ENCODE results near the gene BEGAIN. TPM values are rescaled to one million over a fixed set of nuclear protein-coding genes. Genes with fewer than 3 reads are reported as not detected.

Gene BEGAIN
- total and polyA plus RNA-seq, 9 of the 15 experiments (the other 6 are each of a cell fraction or from before 2014, with no cell fraction given) = 0.07 to 0.68 (median 0.55) TPM; not detected in 3

- POLR2A ChIA-PET = interaction anchor here (0.6 kb wide), 1 partner anchor 227 kb away, joined by 3 read pairs; no protein-coding TSS in a partner anchor
- no peak for FAIRE-seq
- Histone ChIP-seq H3K9me3 (replicated peaks; ENCODE audit: control insufficient read depth, insufficient read depth, low read depth, low read length) (no peaks in the 10 kb centered on the region), H3K9ac (ENCODE audit: insufficient read depth in 1 of 2, low read depth in 2 of 2, low read length in 2 of 2) (no peak overlapping the region), H3K9me1 (ENCODE audit: control insufficient read depth, insufficient read depth, low read length) (no peaks in the 10 kb centered on the region), H2AFZ (ENCODE audit: low read depth, low read length) (no peak overlapping the region), H3K4me3 (no peak overlapping the region), H3K27me3 (ENCODE audit: control insufficient read depth in 2 of 2, insufficient read depth in 2 of 2, low read length in 2 of 2) (peaks cover 14 to 43% of the 10 kb centered on the region in 2 experiments; a peak in 4 of 5 replicates), H3K4me2 (ENCODE audit: insufficient read depth, low read length) (no peak overlapping the region), H3K27ac (ENCODE audit: extremely low read depth, low read depth, low read length) (no peak overlapping the region), H3K79me2 (ENCODE audit: control insufficient read depth, insufficient read depth, low read length) (no peaks in the 10 kb centered on the region), H3K4me1 (replicated peaks in 1 of 2; ENCODE audit: control insufficient read depth in 2 of 2, insufficient read depth in 2 of 2, low read length in 2 of 2) (peaks cover 0 to 31% of the 10 kb centered on the region in 2 experiments; a peak in 2 of 5 replicates), H4K20me1 (replicated peaks; ENCODE audit: control insufficient read depth, insufficient read depth, low read length) (peaks cover 7% of the 10 kb centered on the region), H3K36me3 (ENCODE audit: control insufficient read depth, insufficient read depth, low read length) (no peaks in the 10 kb centered on the region)
- no peak for TF ChIP-seq CXXC5 (CRISPR knock-in tag; IDR thresholded peaks at IDR 0.05)
- TF ChIP-seq NFIX (CRISPR knock-in tag; IDR thresholded peaks at IDR 0.05; ENCODE audit: low read depth) = no peak
- TF ChIP-seq CBFA2T3 (IDR thresholded peaks at IDR 0.05) = no peak
- no peak for TF ChIP-seq RBM34 (IDR thresholded peaks at IDR 0.05; ENCODE audit: borderline replicate concordance, insufficient read depth, low read length)
- no peak for TF ChIP-seq POLR2B (IDR thresholded peaks at IDR 0.05; ENCODE audit: low read depth, partially characterized antibody)
- TF ChIP-seq MTA1 (IDR thresholded peaks at IDR 0.05; ENCODE audit: borderline replicate concordance) = no peak
- no peak for TF ChIP-seq POLR2G (IDR thresholded peaks at IDR 0.05; ENCODE audit: low read depth, low read length)
- TF ChIP-seq ZNF133 (CRISPR knock-in tag; IDR thresholded peaks at IDR 0.05) = no peak
- TF ChIP-seq ZNF124 (CRISPR knock-in tag; IDR thresholded peaks at IDR 0.05) = no peak
- TF ChIP-seq POU5F1 (IDR thresholded peaks at IDR 0.05; ENCODE audit: borderline replicate concordance, low read depth, low read length, partially characterized antibody) = no peak
- no peak for TF ChIP-seq ZNF444 (CRISPR knock-in tag; IDR thresholded peaks at IDR 0.05)
- no peak for TF ChIP-seq RFX5 (IDR thresholded peaks at IDR 0.05; ENCODE audit: low read depth, low read length)
- TF ChIP-seq HBP1 (CRISPR knock-in tag; IDR thresholded peaks at IDR 0.05) = no peak
- TF ChIP-seq YBX1 (IDR thresholded peaks at IDR 0.05) = no peak
- TF ChIP-seq CEBPB (tag; IDR thresholded peaks at IDR 0.05) = no peak
- TF ChIP-seq MAZ (CRISPR knock-in tag; conservative IDR thresholded peaks at IDR 0.05 in 1 of 2, IDR thresholded peaks at IDR 0.05 in 1 of 2) = no peak
- CTCF ChIA-PET (ENCODE audit: low intra/inter-chr PET ratio) = no interaction called here
- in situ Hi-C loops (cut with MboI) = no loop called here
- DNase-seq (ENCODE audit: extremely low read depth in 1 of 4, low spot score in 3 of 4) = no peak
- no TSS peak for BruUV-seq (replicated peaks)
- 16% methylated on average over 6 of the region's 11 CpGs for WGBS (ENCODE audit: insufficient coverage, low coverage, missing lambda C conversion rate)
- no peak for ATAC-seq
- intact Hi-C loops (cut with micrococcal nuclease) = no loop called here
Observed at GRCh38 chr14:100566119-100566518, 21.1 kb downstream of the BEGAIN start.

All from K562 (cell line).